ENCODE data around the gene PHKB.

DNA sequence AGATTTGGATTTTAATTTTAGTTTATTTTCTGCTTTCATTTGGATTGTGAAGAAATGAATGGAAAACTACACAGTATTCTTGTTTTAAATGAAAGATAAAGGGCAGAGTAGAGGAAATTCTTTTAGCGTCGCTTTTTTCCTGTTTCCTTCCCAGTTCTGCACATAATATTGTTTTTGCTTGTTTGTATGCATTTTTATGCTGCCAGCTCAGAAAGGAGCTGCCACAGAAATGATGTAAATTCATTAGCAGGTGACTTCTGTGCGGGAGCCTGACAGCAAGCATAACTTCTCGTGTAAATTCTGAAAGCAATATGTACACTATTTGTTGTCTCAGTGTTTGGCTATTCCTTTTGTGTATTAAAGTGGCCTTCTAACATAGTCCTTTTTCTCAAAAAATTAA, 234.6 kb downstream of the PHKB start:
- TF ChIP-seq POLR2A (IDR thresholded peaks at IDR 0.05): no peak
- TF ChIP-seq, protein P1, sequence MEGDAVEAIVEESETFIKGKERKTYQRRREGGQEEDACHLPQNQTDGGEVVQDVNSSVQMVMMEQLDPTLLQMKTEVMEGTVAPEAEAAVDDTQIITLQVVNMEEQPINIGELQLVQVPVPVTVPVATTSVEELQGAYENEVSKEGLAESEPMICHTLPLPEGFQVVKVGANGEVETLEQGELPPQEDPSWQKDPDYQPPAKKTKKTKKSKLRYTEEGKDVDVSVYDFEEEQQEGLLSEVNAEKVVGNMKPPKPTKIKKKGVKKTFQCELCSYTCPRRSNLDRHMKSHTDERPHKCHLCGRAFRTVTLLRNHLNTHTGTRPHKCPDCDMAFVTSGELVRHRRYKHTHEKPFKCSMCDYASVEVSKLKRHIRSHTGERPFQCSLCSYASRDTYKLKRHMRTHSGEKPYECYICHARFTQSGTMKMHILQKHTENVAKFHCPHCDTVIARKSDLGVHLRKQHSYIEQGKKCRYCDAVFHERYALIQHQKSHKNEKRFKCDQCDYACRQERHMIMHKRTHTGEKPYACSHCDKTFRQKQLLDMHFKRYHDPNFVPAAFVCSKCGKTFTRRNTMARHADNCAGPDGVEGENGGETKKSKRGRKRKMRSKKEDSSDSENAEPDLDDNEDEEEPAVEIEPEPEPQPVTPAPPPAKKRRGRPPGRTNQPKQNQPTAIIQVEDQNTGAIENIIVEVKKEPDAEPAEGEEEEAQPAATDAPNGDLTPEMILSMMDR (IDR thresholded peaks at IDR 0.05): no peak

Measured in lower leg skin (tissue), 3 donors.